Fibroblast of villous mesenchyme (primary cell): ENCODE results near the gene SLC25A12. TPM values are rescaled to one million over a fixed set of nuclear protein-coding genes. Genes with fewer than 3 reads are reported as not detected.

Source experiments
- DNase-seq: peaks from one replicate; pipeline ENCODE4 v3.0.0-alpha.2; 2010; ENCODE audit warnings: low read depth
- H3K4me3 ChIP-seq: 2 replicates; pipeline ENCODE4 v1.5.1; 2011; ENCODE audit warnings: low read depth, mild to moderate bottlenecking, low read length
- CTCF ChIP-seq: IDR thresholded peaks from 2 replicates; pipeline ENCODE4 v1.5.1; 2012; ENCODE audit warnings: low read depth, mild to moderate bottlenecking, low read length; ENCODE audit not compliant: insufficient read depth
- total RNA-seq: library from RNA; depleted of rRNA; stranded (reverse); fragments of >200 nt; gene quantifications from 2 replicates; pipeline ENCODE4 v1.2.3, GENCODE V29; 2012

SLC25A12 gene
- total RNA-seq, 1 donor, result 25.5 TPM

DNA sequence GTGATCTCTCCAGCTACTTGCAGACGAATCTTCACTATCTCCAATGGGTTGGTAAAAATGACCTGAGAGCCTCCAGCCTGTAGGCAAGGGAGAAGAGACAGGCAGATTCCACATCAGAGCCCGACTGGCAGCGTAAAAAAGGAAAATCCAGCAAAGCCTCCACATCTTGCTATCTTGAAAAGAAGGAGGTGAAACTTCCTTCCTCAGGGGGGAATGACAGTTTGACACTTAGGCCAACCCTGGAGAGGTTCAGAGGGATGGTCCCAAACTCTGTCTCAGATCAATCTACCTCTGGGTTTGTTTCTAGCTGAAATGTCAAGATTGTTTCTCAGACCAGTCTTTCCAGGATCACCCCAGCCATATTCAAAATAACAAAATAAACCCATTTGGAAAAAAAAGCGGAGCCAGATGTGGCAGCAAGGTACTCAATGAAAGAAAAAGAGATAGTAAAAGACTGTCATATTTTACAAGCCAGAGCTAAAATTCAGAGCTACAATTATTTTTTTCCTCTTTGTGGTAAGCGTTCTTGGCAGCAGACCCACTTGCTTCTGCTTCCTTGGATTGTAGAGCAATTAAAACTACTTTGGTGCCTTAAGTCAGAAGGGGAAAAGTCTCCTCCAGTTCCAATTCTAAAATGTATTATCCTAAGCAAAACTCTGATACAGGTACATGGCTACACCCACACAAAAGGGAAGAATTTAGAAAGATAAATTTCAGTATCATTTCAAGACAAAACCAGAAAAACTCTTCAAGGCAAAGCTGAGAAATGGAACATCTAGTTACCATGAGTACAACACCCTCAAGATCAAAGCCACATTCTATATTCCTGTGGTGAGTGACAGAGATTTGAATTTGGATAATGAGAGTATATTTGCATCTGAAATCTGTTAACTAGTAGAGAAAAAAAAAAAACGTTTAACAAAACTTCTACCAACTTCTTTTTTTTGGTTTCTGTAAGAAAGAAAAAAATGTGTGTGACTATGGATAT lies 100.1 kb downstream of the SLC25A12 start:
- no peak for TF ChIP-seq CTCF
- DNase-seq, result no peak
- H3K4me3 ChIP-seq, result no peak overlapping the region

DNA sequence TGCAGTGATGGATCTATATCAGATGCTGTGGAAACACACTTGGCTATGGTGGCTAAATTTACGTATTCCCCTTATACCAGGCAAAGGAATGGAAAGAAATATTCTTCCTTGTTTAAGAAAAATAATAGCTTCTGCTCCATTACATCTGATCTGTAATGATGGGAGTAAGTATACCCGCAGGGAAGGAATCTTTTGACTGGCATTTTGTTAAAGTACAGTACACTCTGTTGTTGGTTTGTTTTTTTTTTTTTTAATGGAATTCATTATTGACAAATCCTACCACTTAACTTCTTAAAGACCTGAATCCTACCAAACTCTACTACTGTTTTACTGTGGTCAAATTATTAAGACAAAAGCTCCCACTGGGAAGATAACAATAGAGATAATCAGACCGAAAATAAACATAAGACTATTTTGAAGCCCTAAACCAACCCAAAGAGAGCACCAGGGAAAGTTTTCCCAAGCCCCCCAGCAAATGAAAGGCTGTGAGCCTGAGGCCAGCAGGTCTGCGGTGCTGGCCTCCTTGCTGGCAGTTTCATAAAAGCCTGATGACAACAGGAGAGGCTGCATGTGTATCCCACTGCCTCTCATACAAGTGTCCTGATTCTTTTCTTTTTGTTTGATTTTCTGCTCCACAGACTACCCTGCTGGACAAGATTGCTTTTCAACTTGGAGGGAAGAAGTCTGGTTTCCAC lies 101.0 kb downstream of the SLC25A12 start:
- DNase-seq, result no peak
- no peak for TF ChIP-seq CTCF
- H3K4me3 ChIP-seq, result no peak overlapping the region

DNA sequence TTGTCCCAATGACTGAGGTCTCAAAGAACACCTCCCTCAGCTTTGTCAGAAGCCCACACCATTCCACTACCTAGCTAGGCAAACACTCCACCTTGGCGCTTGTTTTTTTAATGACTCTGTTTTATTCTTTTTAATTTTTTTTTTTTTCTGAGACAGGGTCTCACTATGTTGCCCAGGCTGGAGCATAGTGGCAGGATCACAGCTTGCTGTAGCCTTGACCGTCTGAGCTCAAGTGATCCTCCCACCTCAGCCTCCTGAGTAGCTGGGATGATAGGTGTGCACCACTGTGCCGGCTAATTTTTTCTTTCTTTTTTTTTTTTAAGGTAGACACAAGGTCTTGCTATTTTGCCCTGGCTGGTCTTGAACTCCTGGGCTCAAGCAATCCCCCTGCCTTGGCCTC lies 101.9 kb downstream of the SLC25A12 start:
- no peak for DNase-seq
- no peak overlapping the region for H3K4me3 ChIP-seq
- TF ChIP-seq CTCF, result no peak

DNA sequence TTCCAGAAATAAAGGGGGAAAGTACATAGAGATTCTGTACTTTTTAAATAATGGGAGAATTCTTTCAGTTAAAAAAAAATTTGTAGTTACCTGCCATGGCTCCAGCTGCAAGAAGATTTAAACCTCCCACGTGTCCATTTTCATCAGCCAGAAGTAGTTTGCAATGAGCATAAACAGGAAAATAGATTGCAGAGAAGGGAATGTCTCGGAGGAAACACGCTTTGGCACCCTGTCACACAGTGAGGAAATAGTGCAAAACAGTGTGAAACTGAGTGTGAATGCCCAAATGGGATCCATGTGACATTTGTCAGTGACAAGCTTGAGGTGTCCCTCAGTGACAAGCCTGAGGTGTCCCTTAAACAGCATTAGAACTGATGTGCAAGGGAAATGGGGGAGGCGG lies 102.7 kb downstream of the SLC25A12 start:
- no peak overlapping the region for H3K4me3 ChIP-seq
- no peak for DNase-seq
- TF ChIP-seq CTCF, result no peak

GRCh38 chr2:171789956-171790355 lies 104.1 kb downstream of the SLC25A12 start:
- no peak for TF ChIP-seq CTCF
- no peak for DNase-seq
- no peak overlapping the region for H3K4me3 ChIP-seq

- no peak overlapping the region for H3K4me3 ChIP-seq
- TF ChIP-seq CTCF, result no peak
- DNase-seq, result no peak
Measured at GRCh38 chr2:171788316-171788993, 105.6 kb downstream of the SLC25A12 start.
